K562 (cell line): Measurements from ENCODE around the gene PTPRU. TPM values are rescaled to one million over a fixed set of nuclear protein-coding genes. Genes with fewer than 3 reads are reported as not detected.

Experiments
- CSDE1 ChIP-seq, 2 experiments: fragments of 450-650 bp; IDR thresholded peaks; 2 replicates each; pipeline ENCODE4 v1.6.1; 2016; ENCODE audit warnings: mild to moderate bottlenecking in 1 of 2
- ELF4 ChIP-seq: fragments of 450-650 bp; formaldehyde crosslinking; IDR thresholded peaks from 2 replicates; pipeline ENCODE4 v1.4.0; 2022; ENCODE audit warnings: missing genetic modification characterization
- FOSL1 ChIP-seq: fragments of 200-800 bp; sonication (Bioruptor generic); conservative IDR thresholded peaks from 2 replicates; pipeline ENCODE4 v1.6.1; 2016; ENCODE audit warnings: missing genetic modification characterization, missing compliant biosample characterization
- HMGN3 ChIP-seq: IDR thresholded peaks from 2 replicates; pipeline ENCODE4 v1.6.1; 2011; ENCODE audit warnings: borderline replicate concordance, low read depth, mild to moderate bottlenecking, mixed read lengths, low read length; ENCODE audit not compliant: insufficient read length; ENCODE audit errors: extremely low read depth
- MTA1 ChIP-seq: fragments of 450-650 bp; IDR thresholded peaks from 2 replicates; pipeline ENCODE4 v1.6.1; 2017; ENCODE audit warnings: borderline replicate concordance
- PHF21A ChIP-seq: fragments of 450-650 bp; IDR thresholded peaks from 2 replicates; pipeline ENCODE4 v1.6.1; 2017; ENCODE audit warnings: low read depth, borderline replicate concordance
- SAFB ChIP-seq: fragments of 200-400 bp; formaldehyde crosslinking; IDR thresholded peaks from 2 replicates; pipeline ENCODE4 v1.6.1; 2017; ENCODE audit warnings: low read depth, low read length, borderline replicate concordance
- TAF15 ChIP-seq: fragments of 200-400 bp; formaldehyde crosslinking; IDR thresholded peaks from 2 replicates; pipeline ENCODE4 v1.6.1; 2017; ENCODE audit warnings: mild to moderate bottlenecking, low read depth, low read length, moderate library complexity
- TRIM24 ChIP-seq, 2 experiments: fragments of 450-650 bp; IDR thresholded peaks; 2 replicates each; pipeline ENCODE4 v1.6.1; 2016
- TSC22D4 ChIP-seq: fragments of 450-650 bp; IDR thresholded peaks from 2 replicates; pipeline ENCODE4 v1.6.1; 2016; ENCODE audit warnings: missing genetic modification characterization, missing biosample characterization, control low read depth
- ZNF384 ChIP-seq: IDR thresholded peaks from 2 replicates; pipeline ENCODE4 v1.6.1; 2012; ENCODE audit warnings: low read depth, low read length, improper control_type of control experiment
- polyA plus RNA-seq, 8 experiments: library from polyadenylated mRNA; depleted of rRNA in 4 of 8; stranded (reverse) in 5 of 8; unstranded in 3 of 8; fragments of >200 nt; fragmentation: Nextera tagmentation in 2 of 8; fragmentation: Illumina TruSeq in 1 of 8; extraction: Ambion mirVana in 2 of 8; extraction: Trizol in 1 of 8; gene quantifications; 2 replicates each; pipeline versions ENCODE4 v1.2.1 to v1.2.3, GENCODE V29; 2011 to 2014; ENCODE audit warnings: inconsistent platforms in 1 of 8, missing spikeins in 1 of 8
- total RNA-seq, 7 experiments: library from RNA; depleted of rRNA in 6 of 7; stranded (reverse); fragments of >200 nt in 6 of 7; fragmentation: Illumina TruSeq in 2 of 7; extraction: Trizol in 2 of 7; gene quantifications; 2 replicates each; pipeline versions ENCODE4 v1.2.1 to v1.2.3, GENCODE V29; 2011 to 2021; ENCODE audit warnings: low replicate concordance in 1 of 7
- TF ChIP-seq, protein P1 (sequence below), 2 experiments: IDR thresholded peaks; 2 replicates each; pipeline ENCODE4 v1.6.1; 2012; ENCODE audit warnings: improper control_type of control experiment in 2 of 2, low read depth in 2 of 2, low read length in 2 of 2, borderline replicate concordance in 1 of 2
- TF ChIP-seq, protein P2 (sequence below): fragments of 250-450 bp; sonication (Bioruptor Pico); IDR thresholded peaks from 2 replicates; pipeline ENCODE4 v1.4.0; 2020
- TF ChIP-seq, protein P3 (sequence below): sonication (generic); formaldehyde crosslinking; IDR thresholded peaks from 2 replicates; pipeline ENCODE4 v1.8.0; 2023; ENCODE audit warnings: missing genetic modification reagents, mild to moderate bottlenecking, borderline replicate concordance

PTPRU gene
- total and polyA plus RNA-seq, 9 of the 15 experiments (the other 6 are each of a cell fraction or from before 2014, with no cell fraction given): 0.01 to 2.9 (median 1.0) TPM

DNA sequence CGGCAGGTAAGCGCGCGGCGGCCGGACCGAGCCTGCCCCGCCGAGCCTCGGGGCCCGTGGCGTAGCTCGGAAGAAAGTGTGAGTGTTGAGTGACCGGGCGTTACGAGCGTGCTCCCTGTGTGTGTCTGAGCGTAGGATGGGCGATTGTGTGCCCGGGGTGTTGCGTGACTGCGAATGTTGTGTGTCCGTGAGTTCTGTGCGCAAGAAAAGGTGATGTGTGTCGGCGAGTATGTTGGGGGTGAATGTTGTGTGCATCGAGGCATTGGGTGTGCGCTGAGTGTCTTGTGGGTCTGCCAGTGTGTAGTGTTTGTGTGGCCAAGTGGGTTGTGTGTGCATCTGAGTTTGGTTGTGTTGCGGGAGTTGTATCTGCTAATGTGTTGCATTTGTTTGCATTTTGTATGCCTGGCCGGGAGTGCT lies 398 bp downstream of the PTPRU start (continued):
- TF ChIP-seq, protein P1, sequence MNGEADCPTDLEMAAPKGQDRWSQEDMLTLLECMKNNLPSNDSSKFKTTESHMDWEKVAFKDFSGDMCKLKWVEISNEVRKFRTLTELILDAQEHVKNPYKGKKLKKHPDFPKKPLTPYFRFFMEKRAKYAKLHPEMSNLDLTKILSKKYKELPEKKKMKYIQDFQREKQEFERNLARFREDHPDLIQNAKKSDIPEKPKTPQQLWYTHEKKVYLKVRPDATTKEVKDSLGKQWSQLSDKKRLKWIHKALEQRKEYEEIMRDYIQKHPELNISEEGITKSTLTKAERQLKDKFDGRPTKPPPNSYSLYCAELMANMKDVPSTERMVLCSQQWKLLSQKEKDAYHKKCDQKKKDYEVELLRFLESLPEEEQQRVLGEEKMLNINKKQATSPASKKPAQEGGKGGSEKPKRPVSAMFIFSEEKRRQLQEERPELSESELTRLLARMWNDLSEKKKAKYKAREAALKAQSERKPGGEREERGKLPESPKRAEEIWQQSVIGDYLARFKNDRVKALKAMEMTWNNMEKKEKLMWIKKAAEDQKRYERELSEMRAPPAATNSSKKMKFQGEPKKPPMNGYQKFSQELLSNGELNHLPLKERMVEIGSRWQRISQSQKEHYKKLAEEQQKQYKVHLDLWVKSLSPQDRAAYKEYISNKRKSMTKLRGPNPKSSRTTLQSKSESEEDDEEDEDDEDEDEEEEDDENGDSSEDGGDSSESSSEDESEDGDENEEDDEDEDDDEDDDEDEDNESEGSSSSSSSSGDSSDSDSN (IDR thresholded peaks at IDR 0.05; ENCODE audit: borderline replicate concordance in 1 of 2, low read depth in 2 of 2, low read length in 2 of 2): peak; percentile 18 to 69; a peak in 1 of 4 replicates
- 0 out of 4 replicates have a peak, but pooled peaks of 1 of the 2 experiments have one; percentile 71 for TF ChIP-seq CSDE1 (IDR thresholded peaks at IDR 0.05)
- no peak for TF ChIP-seq SAFB
- TF ChIP-seq FOSL1 (tag): no peak
- no peak for TF ChIP-seq HMGN3
- 0 out of 2 replicates have a peak, but pooled peaks have one; percentile 22 for TF ChIP-seq ELF4
- TF ChIP-seq PHF21A: no peak; the same call in 1 of the 2 replicates
- peak; percentile 71; the same call in 1 of the 2 replicates for TF ChIP-seq MTA1
- TF ChIP-seq, protein P2, sequence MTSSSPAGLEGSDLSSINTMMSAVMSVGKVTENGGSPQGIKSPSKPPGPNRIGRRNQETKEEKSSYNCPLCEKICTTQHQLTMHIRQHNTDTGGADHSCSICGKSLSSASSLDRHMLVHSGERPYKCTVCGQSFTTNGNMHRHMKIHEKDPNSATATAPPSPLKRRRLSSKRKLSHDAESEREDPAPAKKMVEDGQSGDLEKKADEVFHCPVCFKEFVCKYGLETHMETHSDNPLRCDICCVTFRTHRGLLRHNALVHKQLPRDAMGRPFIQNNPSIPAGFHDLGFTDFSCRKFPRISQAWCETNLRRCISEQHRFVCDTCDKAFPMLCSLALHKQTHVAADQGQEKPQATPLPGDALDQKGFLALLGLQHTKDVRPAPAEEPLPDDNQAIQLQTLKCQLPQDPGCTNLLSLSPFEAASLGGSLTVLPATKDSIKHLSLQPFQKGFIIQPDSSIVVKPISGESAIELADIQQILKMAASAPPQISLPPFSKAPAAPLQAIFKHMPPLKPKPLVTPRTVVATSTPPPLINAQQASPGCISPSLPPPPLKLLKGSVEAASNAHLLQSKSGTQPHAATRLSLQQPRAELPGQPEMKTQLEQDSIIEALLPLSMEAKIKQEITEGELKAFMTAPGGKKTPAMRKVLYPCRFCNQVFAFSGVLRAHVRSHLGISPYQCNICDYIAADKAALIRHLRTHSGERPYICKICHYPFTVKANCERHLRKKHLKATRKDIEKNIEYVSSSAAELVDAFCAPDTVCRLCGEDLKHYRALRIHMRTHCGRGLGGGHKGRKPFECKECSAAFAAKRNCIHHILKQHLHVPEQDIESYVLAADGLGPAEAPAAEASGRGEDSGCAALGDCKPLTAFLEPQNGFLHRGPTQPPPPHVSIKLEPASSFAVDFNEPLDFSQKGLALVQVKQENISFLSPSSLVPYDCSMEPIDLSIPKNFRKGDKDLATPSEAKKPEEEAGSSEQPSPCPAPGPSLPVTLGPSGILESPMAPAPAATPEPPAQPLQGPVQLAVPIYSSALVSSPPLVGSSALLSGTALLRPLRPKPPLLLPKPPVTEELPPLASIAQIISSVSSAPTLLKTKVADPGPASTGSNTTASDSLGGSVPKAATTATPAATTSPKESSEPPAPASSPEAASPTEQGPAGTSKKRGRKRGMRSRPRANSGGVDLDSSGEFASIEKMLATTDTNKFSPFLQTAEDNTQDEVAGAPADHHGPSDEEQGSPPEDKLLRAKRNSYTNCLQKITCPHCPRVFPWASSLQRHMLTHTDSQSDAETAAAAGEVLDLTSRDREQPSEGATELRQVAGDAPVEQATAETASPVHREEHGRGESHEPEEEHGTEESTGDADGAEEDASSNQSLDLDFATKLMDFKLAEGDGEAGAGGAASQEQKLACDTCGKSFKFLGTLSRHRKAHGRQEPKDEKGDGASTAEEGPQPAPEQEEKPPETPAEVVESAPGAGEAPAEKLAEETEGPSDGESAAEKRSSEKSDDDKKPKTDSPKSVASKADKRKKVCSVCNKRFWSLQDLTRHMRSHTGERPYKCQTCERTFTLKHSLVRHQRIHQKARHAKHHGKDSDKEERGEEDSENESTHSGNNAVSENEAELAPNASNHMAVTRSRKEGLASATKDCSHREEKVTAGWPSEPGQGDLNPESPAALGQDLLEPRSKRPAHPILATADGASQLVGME (CRISPR knock-in tag): no peak
- TF ChIP-seq, protein P3, sequence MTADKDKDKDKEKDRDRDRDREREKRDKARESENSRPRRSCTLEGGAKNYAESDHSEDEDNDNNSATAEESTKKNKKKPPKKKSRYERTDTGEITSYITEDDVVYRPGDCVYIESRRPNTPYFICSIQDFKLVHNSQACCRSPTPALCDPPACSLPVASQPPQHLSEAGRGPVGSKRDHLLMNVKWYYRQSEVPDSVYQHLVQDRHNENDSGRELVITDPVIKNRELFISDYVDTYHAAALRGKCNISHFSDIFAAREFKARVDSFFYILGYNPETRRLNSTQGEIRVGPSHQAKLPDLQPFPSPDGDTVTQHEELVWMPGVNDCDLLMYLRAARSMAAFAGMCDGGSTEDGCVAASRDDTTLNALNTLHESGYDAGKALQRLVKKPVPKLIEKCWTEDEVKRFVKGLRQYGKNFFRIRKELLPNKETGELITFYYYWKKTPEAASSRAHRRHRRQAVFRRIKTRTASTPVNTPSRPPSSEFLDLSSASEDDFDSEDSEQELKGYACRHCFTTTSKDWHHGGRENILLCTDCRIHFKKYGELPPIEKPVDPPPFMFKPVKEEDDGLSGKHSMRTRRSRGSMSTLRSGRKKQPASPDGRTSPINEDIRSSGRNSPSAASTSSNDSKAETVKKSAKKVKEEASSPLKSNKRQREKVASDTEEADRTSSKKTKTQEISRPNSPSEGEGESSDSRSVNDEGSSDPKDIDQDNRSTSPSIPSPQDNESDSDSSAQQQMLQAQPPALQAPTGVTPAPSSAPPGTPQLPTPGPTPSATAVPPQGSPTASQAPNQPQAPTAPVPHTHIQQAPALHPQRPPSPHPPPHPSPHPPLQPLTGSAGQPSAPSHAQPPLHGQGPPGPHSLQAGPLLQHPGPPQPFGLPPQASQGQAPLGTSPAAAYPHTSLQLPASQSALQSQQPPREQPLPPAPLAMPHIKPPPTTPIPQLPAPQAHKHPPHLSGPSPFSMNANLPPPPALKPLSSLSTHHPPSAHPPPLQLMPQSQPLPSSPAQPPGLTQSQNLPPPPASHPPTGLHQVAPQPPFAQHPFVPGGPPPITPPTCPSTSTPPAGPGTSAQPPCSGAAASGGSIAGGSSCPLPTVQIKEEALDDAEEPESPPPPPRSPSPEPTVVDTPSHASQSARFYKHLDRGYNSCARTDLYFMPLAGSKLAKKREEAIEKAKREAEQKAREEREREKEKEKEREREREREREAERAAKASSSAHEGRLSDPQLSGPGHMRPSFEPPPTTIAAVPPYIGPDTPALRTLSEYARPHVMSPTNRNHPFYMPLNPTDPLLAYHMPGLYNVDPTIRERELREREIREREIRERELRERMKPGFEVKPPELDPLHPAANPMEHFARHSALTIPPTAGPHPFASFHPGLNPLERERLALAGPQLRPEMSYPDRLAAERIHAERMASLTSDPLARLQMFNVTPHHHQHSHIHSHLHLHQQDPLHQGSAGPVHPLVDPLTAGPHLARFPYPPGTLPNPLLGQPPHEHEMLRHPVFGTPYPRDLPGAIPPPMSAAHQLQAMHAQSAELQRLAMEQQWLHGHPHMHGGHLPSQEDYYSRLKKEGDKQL (CRISPR knock-in tag): no peak
- 0 out of 2 replicates have a peak, but pooled peaks have one; percentile 44 for TF ChIP-seq TSC22D4 (tag)
- TF ChIP-seq TAF15: 0 out of 2 replicates have a peak, but pooled peaks have one; percentile 37
- TF ChIP-seq ZNF384: no peak
- TF ChIP-seq TRIM24 (IDR thresholded peaks at IDR 0.05): peak; percentile 32 to 59; a peak in 2 of 4 replicates
